Endothelial cell of umbilical vein (primary cell): ENCODE results near the gene TP53BP1. TPM values are rescaled to one million over a fixed set of nuclear protein-coding genes. Genes with fewer than 3 reads are reported as not detected.

ENCODE experiments used
- BruUV-seq: library from RNA; stranded (reverse); fragments of 400-500 nt; replicated peaks from 2 replicates; lab custom pipeline; 2021; lab: Mats Ljungman, UMichigan
- CTCF ChIA-PET: fragments of 300-600, 350-600 bp; sonication (Branson Sonifier 250); formaldehyde crosslinking; loops from one replicate; lab custom pipeline; 2021; ENCODE audit warnings: antibody characterized with exemption, inconsistent platforms; lab: Charles Lee
- POLR2A ChIA-PET: fragments of 300-600, 350-600 bp; sonication (Branson Sonifier 250); formaldehyde crosslinking; loops from one replicate; lab custom pipeline; 2021; ENCODE audit warnings: antibody characterized with exemption, inconsistent platforms; lab: Charles Lee
- DNase-seq: peaks from one replicate; pipeline ENCODE4 v3.0.0-alpha.2; 2011; ENCODE audit warnings: low read depth, low spot score
- FAIRE-seq: peaks from 2 replicates; lab custom pipeline; 2011; peaks lifted over from hg19 to GRCh38; lab: Jason Lieb, UNC
- H2AFZ ChIP-seq: 2 replicates; pipeline ENCODE4 v1.6.0; 2012; ENCODE audit warnings: low read depth, low read length, control low read depth, inconsistent platforms
- H3K27ac ChIP-seq: 2 replicates; pipeline ENCODE4 v1.5.1; 2011; ENCODE audit warnings: low read depth, mild to moderate bottlenecking, control low read depth, low read length, moderate library complexity; ENCODE audit not compliant: insufficient read depth
- H3K27me3 ChIP-seq, 2 experiments: 2 replicates each; pipeline versions ENCODE4 v1.6.0 to v1.6.1; 2011; ENCODE audit warnings: low read length in 2 of 2, mixed read lengths in 1 of 2; ENCODE audit not compliant: control insufficient read depth in 2 of 2, insufficient read depth in 2 of 2
- H3K36me3 ChIP-seq, 2 experiments: 2 replicates in 1 of 2; 3 replicates in 1 of 2; pipeline ENCODE4 v1.5.1; 2011; ENCODE audit warnings: low read length in 2 of 2, mild to moderate bottlenecking in 1 of 2, moderate library complexity in 1 of 2; ENCODE audit not compliant: control insufficient read depth in 2 of 2, insufficient read depth in 2 of 2; ENCODE audit errors: extremely low read depth in 1 of 2
- H3K4me1 ChIP-seq: 3 replicates; pipeline ENCODE4 v1.5.1; 2011; ENCODE audit warnings: mild to moderate bottlenecking, low read length; ENCODE audit not compliant: control insufficient read depth, insufficient read depth; ENCODE audit errors: extremely low read depth
- H3K4me2 ChIP-seq: 2 replicates; pipeline ENCODE4 v1.6.1; 2011; ENCODE audit warnings: low read length, control low read depth, mixed read lengths; ENCODE audit not compliant: insufficient read depth
- H3K4me3 ChIP-seq, 3 experiments: fragments of 200-600 bp in 1 of 3; sonication (generic), shearing (Covaris generic) in 1 of 3; replicated peaks in 1 of 3; 2 replicates each; pipeline ENCODE4 v1.5.1; 2011 to 2016; ENCODE audit warnings: control low read depth in 3 of 3, low read length in 3 of 3, mild to moderate bottlenecking in 2 of 3, inconsistent platforms in 1 of 3, low read depth in 1 of 3, moderate library complexity in 1 of 3; ENCODE audit not compliant: insufficient read depth in 1 of 3
- H3K79me2 ChIP-seq: 2 replicates; pipeline ENCODE4 v1.6.0; 2012; ENCODE audit warnings: low read length, inconsistent platforms; ENCODE audit not compliant: control insufficient read depth, insufficient read depth
- H3K9ac ChIP-seq: replicated peaks from 2 replicates; pipeline ENCODE3; 2011; ENCODE audit warnings: low read length, control low read depth; ENCODE audit not compliant: insufficient read depth; ENCODE audit errors: extremely low read depth
- H3K9me1 ChIP-seq: replicated peaks from 3 replicates; pipeline ENCODE4 v1.6.0; 2011; ENCODE audit warnings: mild to moderate bottlenecking, low read length; ENCODE audit not compliant: control insufficient read depth, insufficient read depth; ENCODE audit errors: extremely low read depth
- H3K9me3 ChIP-seq: replicated peaks from 2 replicates; pipeline ENCODE4 v1.5.1; 2012; ENCODE audit warnings: low read length, inconsistent platforms; ENCODE audit not compliant: control insufficient read depth, insufficient read depth
- H4K20me1 ChIP-seq: replicated peaks from 2 replicates; pipeline ENCODE3; 2011; ENCODE audit warnings: mild to moderate bottlenecking, low read length; ENCODE audit not compliant: control insufficient read depth, insufficient read depth; ENCODE audit errors: extremely low read depth
- EZH2 ChIP-seq: IDR thresholded peaks from 2 replicates; pipeline ENCODE4 v1.6.1; 2012; ENCODE audit warnings: borderline replicate concordance, low read depth, mild to moderate bottlenecking, moderate library complexity, low read length, inconsistent platforms; ENCODE audit not compliant: severe bottlenecking
- FOS ChIP-seq: IDR thresholded peaks from 2 replicates; pipeline ENCODE4 v1.6.1; 2011; ENCODE audit warnings: mild to moderate bottlenecking, low read length, moderate library complexity, borderline replicate concordance; ENCODE audit not compliant: insufficient read depth
- GATA2 ChIP-seq: IDR thresholded peaks from 2 replicates; pipeline ENCODE4 v1.7.0; 2011; ENCODE audit warnings: low read depth, mild to moderate bottlenecking, moderate library complexity, mixed read lengths, low read length; ENCODE audit not compliant: insufficient read length, insufficient read depth
- JUN ChIP-seq: IDR thresholded peaks from 2 replicates; pipeline ENCODE4 v1.6.1; 2011; ENCODE audit warnings: borderline replicate concordance, low read depth; ENCODE audit not compliant: insufficient read length, insufficient read depth
- MAX ChIP-seq: IDR thresholded peaks from 2 replicates; pipeline ENCODE4 v1.6.1; 2011; ENCODE audit not compliant: insufficient read depth, insufficient read length
- MYC ChIP-seq: IDR thresholded peaks from one replicate; pipeline ENCODE4 v1.6.1; 2011; ENCODE audit warnings: mild to moderate bottlenecking, low read depth, low read length
- POLR2A ChIP-seq: IDR thresholded peaks from 2 replicates; pipeline ENCODE4 v1.6.1; 2012; ENCODE audit warnings: low read depth, mild to moderate bottlenecking, control low read depth, low read length
- POLR2AphosphoS5 ChIP-seq: IDR thresholded peaks from 2 replicates; pipeline ENCODE4 v1.6.1; 2012; ENCODE audit warnings: low read depth, mild to moderate bottlenecking, control low read depth, low read length, moderate library complexity; ENCODE audit not compliant: insufficient read depth
- dilution Hi-C: fragments of 300-500 bp; cut with MboI; formaldehyde crosslinking; loops from one replicate; pipeline ENCODE4 v1.15.0; 2019; ENCODE audit warnings: low sequenced_read_pairs; ENCODE audit not compliant: extremely low pct_ligation_motif_present
- intact Hi-C: fragments of 100-400 bp; cut with micrococcal nuclease; formaldehyde crosslinking; loops from one replicate; pipeline ENCODE4 v1.10.0; 2022
- polyA plus RNA-seq, 4 experiments: library from polyadenylated mRNA; depleted of rRNA in 3 of 4; stranded (reverse) in 3 of 4; unstranded in 1 of 4; fragments of >200 nt; gene quantifications; 2 replicates each; pipeline versions ENCODE4 v1.2.1 to v1.2.3, GENCODE V29; 2011 to 2012; ENCODE audit warnings: missing spikeins in 1 of 4
- total RNA-seq: library from RNA; stranded (reverse); gene quantifications from 2 replicates; pipeline ENCODE4 v1.2.3, GENCODE V29; 2021
- TF ChIP-seq, protein P1 (sequence below), 2 donors: IDR thresholded peaks; 1 replicate in 1 of 2; 2 replicates in 1 of 2; pipeline ENCODE4 v1.5.1; 2011; ENCODE audit warnings: low read length in 2 of 2, mild to moderate bottlenecking in 2 of 2, moderate library complexity in 2 of 2, control low read depth in 1 of 2, inconsistent platforms in 1 of 2, low read depth in 1 of 2; ENCODE audit not compliant: insufficient read depth in 1 of 2; ENCODE audit errors: extremely low read depth in 1 of 2

Gene TP53BP1
- total and polyA plus RNA-seq, 2 donors (not counting 3 experiments of a cell fraction or from before 2014, with no cell fraction given), result 28.1 to 59.5 TPM

GRCh38 chr15:43509660-43510199 lies 16.8 kb upstream of the TP53BP1 start:
- DNase-seq (no peak), FAIRE-seq (no peak)
- Histone ChIP-seq H3K9me3 (no peaks in the 10 kb centered on the region), H3K79me2 (no peaks in the 10 kb centered on the region), H3K36me3 (no peaks in the 10 kb centered on the region), H2AFZ (peak overlapping the region; percentile 92), H3K4me2 (peak overlapping the region; percentile 77), H4K20me1 (no peaks in the 10 kb centered on the region), H3K27ac (no peak overlapping the region), H3K9me1 (no peaks in the 10 kb centered on the region), H3K27me3 (no peaks in the 10 kb centered on the region), H3K4me3 (peak overlapping the region in 1 of 3 experiments; percentile 81), H3K4me1 (peaks cover 27% of the 10 kb centered on the region), H3K9ac (no peak overlapping the region)
- dilution Hi-C loops, result no loop called here
- TF ChIP-seq FOS, result no peak
- TF ChIP-seq MYC, result no peak
- no peak for TF ChIP-seq JUN
- no peak for TF ChIP-seq POLR2A
- TF ChIP-seq GATA2, result no peak
- TF ChIP-seq, protein P1, sequence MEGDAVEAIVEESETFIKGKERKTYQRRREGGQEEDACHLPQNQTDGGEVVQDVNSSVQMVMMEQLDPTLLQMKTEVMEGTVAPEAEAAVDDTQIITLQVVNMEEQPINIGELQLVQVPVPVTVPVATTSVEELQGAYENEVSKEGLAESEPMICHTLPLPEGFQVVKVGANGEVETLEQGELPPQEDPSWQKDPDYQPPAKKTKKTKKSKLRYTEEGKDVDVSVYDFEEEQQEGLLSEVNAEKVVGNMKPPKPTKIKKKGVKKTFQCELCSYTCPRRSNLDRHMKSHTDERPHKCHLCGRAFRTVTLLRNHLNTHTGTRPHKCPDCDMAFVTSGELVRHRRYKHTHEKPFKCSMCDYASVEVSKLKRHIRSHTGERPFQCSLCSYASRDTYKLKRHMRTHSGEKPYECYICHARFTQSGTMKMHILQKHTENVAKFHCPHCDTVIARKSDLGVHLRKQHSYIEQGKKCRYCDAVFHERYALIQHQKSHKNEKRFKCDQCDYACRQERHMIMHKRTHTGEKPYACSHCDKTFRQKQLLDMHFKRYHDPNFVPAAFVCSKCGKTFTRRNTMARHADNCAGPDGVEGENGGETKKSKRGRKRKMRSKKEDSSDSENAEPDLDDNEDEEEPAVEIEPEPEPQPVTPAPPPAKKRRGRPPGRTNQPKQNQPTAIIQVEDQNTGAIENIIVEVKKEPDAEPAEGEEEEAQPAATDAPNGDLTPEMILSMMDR (IDR thresholded peaks at IDR 0.05; ENCODE audit: extremely low read depth in 1 of 2, insufficient read depth in 1 of 2, low read depth in 1 of 2, low read length in 2 of 2), result no peak
- TF ChIP-seq MAX, result no peak
- TF ChIP-seq POLR2AphosphoS5, result no peak
- TF ChIP-seq EZH2, result no peak
- no TSS peak for BruUV-seq
- CTCF ChIA-PET, result interaction anchor here (0.7 to 6.6 kb wide), 12 partner anchors 8 to 69 kb away, joined by 3 to 101 read pairs (median 5); partner anchors contain the start of gene TP53BP1
- POLR2A ChIA-PET, result interaction anchor here (1.4 kb wide), 1 partner anchor 10 kb away, joined by 3 read pairs; no protein-coding TSS in a partner anchor
- intact Hi-C loops, result loop anchor here (1.0 to 10.0 kb wide), 4 partner anchors 16 to 235 kb away; partner anchors contain the start of genes PDIA3 and TP53BP1
